Mesendoderm (in vitro differentiated cells): ENCODE measurements around the gene C1orf105.

ENCODE experiments used
- DNase-seq: peaks from one replicate; pipeline ENCODE4 v3.0.0; 2013
- H2AK5ac ChIP-seq: 2 replicates; pipeline ENCODE4 v1.6.1; 2013; ENCODE audit warnings: low read length, inconsistent platforms
- H2BK120ac ChIP-seq: 2 replicates; pipeline ENCODE4 v1.6.1; 2013; ENCODE audit warnings: low read depth, mild to moderate bottlenecking, low read length, moderate library complexity, mixed read lengths
- H2BK15ac ChIP-seq: replicated peaks from 2 replicates; pipeline ENCODE4 v1.6.1; 2013; ENCODE audit warnings: low read depth, mild to moderate bottlenecking, moderate library complexity
- H2BK5ac ChIP-seq: 2 replicates; pipeline ENCODE4 v1.6.1; 2013; ENCODE audit warnings: low read length, inconsistent platforms
- H3K18ac ChIP-seq: 2 replicates; pipeline ENCODE4 v1.6.1; 2013; ENCODE audit warnings: mild to moderate bottlenecking, low read length, mixed read lengths
- H3K23ac ChIP-seq: one replicate; pipeline ENCODE4 v1.6.1; 2013; ENCODE audit warnings: low read length
- H3K27ac ChIP-seq: 2 replicates; pipeline ENCODE4 v1.5.1; 2013; ENCODE audit warnings: low read depth, mild to moderate bottlenecking, inconsistent platforms, low read length, moderate library complexity
- H3K27me3 ChIP-seq: 2 replicates; pipeline ENCODE4 v1.6.1; 2013; ENCODE audit warnings: low read length, control low read depth, mild to moderate bottlenecking, inconsistent platforms; ENCODE audit not compliant: insufficient read depth, poor library complexity
- H3K36me3 ChIP-seq: 2 replicates; pipeline ENCODE4 v1.6.1; 2013; ENCODE audit warnings: low read length, inconsistent platforms; ENCODE audit not compliant: control insufficient read depth, insufficient read depth
- H3K4ac ChIP-seq: one replicate; pipeline ENCODE4 v1.6.1; 2013; ENCODE audit warnings: low read depth, mild to moderate bottlenecking, low read length, moderate library complexity
- H3K4me1 ChIP-seq: 2 replicates; pipeline ENCODE4 v1.6.1; 2013; ENCODE audit warnings: low read depth, low read length, inconsistent platforms; ENCODE audit not compliant: control insufficient read depth
- H3K4me2 ChIP-seq: 2 replicates; pipeline ENCODE4 v1.6.1; 2013; ENCODE audit warnings: low read length
- H3K4me3 ChIP-seq: 2 replicates; pipeline ENCODE4 v1.5.1; 2013; ENCODE audit warnings: mild to moderate bottlenecking, low read length
- H3K56ac ChIP-seq: one replicate; pipeline ENCODE4 v1.6.1; 2013; ENCODE audit warnings: low read length
- H3K79me1 ChIP-seq: 2 replicates; pipeline ENCODE4 v1.6.1; 2013; ENCODE audit warnings: low read length, inconsistent platforms
- H3K79me2 ChIP-seq: 2 replicates; pipeline ENCODE4 v1.6.1; 2013; ENCODE audit warnings: mild to moderate bottlenecking, low read length; ENCODE audit not compliant: control insufficient read depth, insufficient read depth
- H3K9ac ChIP-seq: 2 replicates; pipeline ENCODE4 v1.6.1; 2013; ENCODE audit warnings: low read length, inconsistent platforms
- H4K5ac ChIP-seq: one replicate; pipeline ENCODE4 v1.6.1; 2013; ENCODE audit warnings: low read length
- H4K8ac ChIP-seq: one replicate; pipeline ENCODE4 v1.6.1; 2013; ENCODE audit warnings: low read depth, mild to moderate bottlenecking, control low read depth, low read length, moderate library complexity
- WGBS: extraction: QIAGEN DNeasy Blood & Tissue Kit; methylation state at CpG from one replicate; pipeline ENCODE4 v1.1.7; 2013; ENCODE audit warnings: low lambda C conversion rate, missing lambda C conversion rate; ENCODE audit not compliant: insufficient coverage; ENCODE audit errors: extremely low coverage; 5-methylcytosine and 5-hydroxymethylcytosine counted together

The C1orf105 gene

GRCh38 chr1:172421974-172422604, 1.6 kb downstream of the C1orf105 start:
- Histone ChIP-seq H2BK15ac (no peak overlapping the region), H3K18ac (no peak overlapping the region), H3K4me2 (no peak overlapping the region), H3K56ac (no peak overlapping the region), H3K36me3 (no peaks in the 10 kb centered on the region), H3K27me3 (no peaks in the 10 kb centered on the region), H4K5ac (no peak overlapping the region), H3K79me1 (no peaks in the 10 kb centered on the region), H3K27ac (no peak overlapping the region), H3K9ac (no peak overlapping the region), H2BK120ac (no peak overlapping the region), H3K4ac (no peak overlapping the region), H3K23ac (no peak overlapping the region), H3K79me2 (no peaks in the 10 kb centered on the region), H3K4me3 (no peak overlapping the region), H4K8ac (no peak overlapping the region), H2AK5ac (no peak overlapping the region), H2BK5ac (no peak overlapping the region), H3K4me1 (peaks cover 7% of the 10 kb centered on the region)
- WGBS: no CpG with 5 or more reads among the region's 5 CpGs
- no peak for DNase-seq

GRCh38 chr1:172423336-172423735, 2.9 kb downstream of the C1orf105 start:
- DNase-seq: no peak
- no peak overlapping the region for H2BK15ac ChIP-seq
- H3K9ac ChIP-seq: no peak overlapping the region
- H3K4me1 ChIP-seq: peaks cover 5% of the 10 kb centered on the region
- H4K8ac ChIP-seq: no peak overlapping the region
- H3K27ac ChIP-seq: no peak overlapping the region
- H3K4ac ChIP-seq: no peak overlapping the region
- H3K79me2 ChIP-seq: no peaks in the 10 kb centered on the region
- H3K36me3 ChIP-seq: no peaks in the 10 kb centered on the region
- H4K5ac ChIP-seq: no peak overlapping the region
- no peak overlapping the region for H2AK5ac ChIP-seq
- H3K4me3 ChIP-seq: no peak overlapping the region
- no peak overlapping the region for H3K56ac ChIP-seq
- no CpG with 5 or more reads among the region's 2 CpGs for WGBS
- no peak overlapping the region for H2BK5ac ChIP-seq
- no peak overlapping the region for H2BK120ac ChIP-seq
- H3K79me1 ChIP-seq: no peaks in the 10 kb centered on the region
- no peak overlapping the region for H3K23ac ChIP-seq
- no peak overlapping the region for H3K4me2 ChIP-seq
- no peaks in the 10 kb centered on the region for H3K27me3 ChIP-seq
- H3K18ac ChIP-seq: no peak overlapping the region

- Histone ChIP-seq H3K79me2 (no peaks in the 10 kb centered on the region), H3K4me1 (peaks cover 5% of the 10 kb centered on the region), H2BK5ac (no peak overlapping the region), H3K4ac (no peak overlapping the region), H3K23ac (no peak overlapping the region), H3K56ac (no peak overlapping the region), H3K36me3 (no peaks in the 10 kb centered on the region), H2BK15ac (no peak overlapping the region), H3K9ac (no peak overlapping the region), H4K5ac (no peak overlapping the region), H4K8ac (no peak overlapping the region), H3K79me1 (no peaks in the 10 kb centered on the region), H3K27me3 (no peaks in the 10 kb centered on the region), H3K4me3 (no peak overlapping the region), H3K4me2 (no peak overlapping the region), H3K18ac (no peak overlapping the region), H2BK120ac (no peak overlapping the region), H2AK5ac (no peak overlapping the region), H3K27ac (no peak overlapping the region)
- no peak for DNase-seq
- 100% methylated on average over 2 of the region's 3 CpGs for WGBS
Observed at GRCh38 chr1:172425339-172425738, 4.9 kb downstream of the C1orf105 start.

- Histone ChIP-seq H3K36me3 (no peaks in the 10 kb centered on the region), H2BK15ac (no peak overlapping the region), H3K4me3 (no peak overlapping the region), H4K5ac (no peak overlapping the region), H3K4ac (no peak overlapping the region), H3K79me2 (no peaks in the 10 kb centered on the region), H3K79me1 (no peaks in the 10 kb centered on the region), H3K4me1 (no peaks in the 10 kb centered on the region), H2BK120ac (no peak overlapping the region), H2AK5ac (no peak overlapping the region), H2BK5ac (no peak overlapping the region), H3K9ac (no peak overlapping the region), H4K8ac (no peak overlapping the region), H3K27me3 (no peaks in the 10 kb centered on the region), H3K18ac (no peak overlapping the region), H3K27ac (no peak overlapping the region), H3K4me2 (no peak overlapping the region), H3K56ac (no peak overlapping the region), H3K23ac (no peak overlapping the region)
- WGBS: no CpG with 5 or more reads among the region's 2 CpGs
- no peak for DNase-seq
Observed at GRCh38 chr1:172427191-172427590, 6.7 kb downstream of the C1orf105 start.

GRCh38 chr1:172429331-172430127, 9.0 kb downstream of the C1orf105 start:
- no peak overlapping the region for H3K4me2 ChIP-seq
- H2AK5ac ChIP-seq: no peak overlapping the region
- H3K18ac ChIP-seq: no peak overlapping the region
- H2BK5ac ChIP-seq: no peak overlapping the region
- no peak overlapping the region for H3K27ac ChIP-seq
- H3K4me1 ChIP-seq: no peaks in the 10 kb centered on the region
- H3K9ac ChIP-seq: no peak overlapping the region
- H4K5ac ChIP-seq: no peak overlapping the region
- 100% methylated on average over 1 of the region's 1 CpG for WGBS
- H3K27me3 ChIP-seq: no peaks in the 10 kb centered on the region
- no peak overlapping the region for H4K8ac ChIP-seq
- no peak overlapping the region for H3K56ac ChIP-seq
- no peak overlapping the region for H3K23ac ChIP-seq
- H3K4me3 ChIP-seq: no peak overlapping the region
- DNase-seq: peak; percentile 79
- no peak overlapping the region for H2BK15ac ChIP-seq
- H3K4ac ChIP-seq: no peak overlapping the region
- H3K36me3 ChIP-seq: no peaks in the 10 kb centered on the region
- H3K79me1 ChIP-seq: no peaks in the 10 kb centered on the region
- H2BK120ac ChIP-seq: no peak overlapping the region
- no peaks in the 10 kb centered on the region for H3K79me2 ChIP-seq
